Esophagus muscularis mucosa (tissue), 4 donors: ENCODE results near the gene LDLRAD2.

Experiments
- EP300 ChIP-seq: sonication (generic); formaldehyde crosslinking; IDR thresholded peaks from one replicate; pipeline ENCODE4 v1.6.1; 2017; ENCODE audit warnings: antibody characterized with exemption
- POLR2A ChIP-seq: fragments of 450-650 bp; IDR thresholded peaks from one replicate; pipeline ENCODE4 v1.6.1; 2017; ENCODE audit warnings: antibody characterized with exemption, moderate library complexity, mild to moderate bottlenecking, low read depth
- POLR2AphosphoS5 ChIP-seq, 2 donors: sonication (generic); formaldehyde crosslinking; IDR thresholded peaks; one replicate each; pipeline ENCODE4 v1.6.1; 2017; ENCODE audit warnings: antibody characterized with exemption in 2 of 2
- TF ChIP-seq, protein P1 (sequence below), 3 experiments: fragments of 200-600 bp in 2 of 3; fragments of 450-650 bp in 1 of 3; sonication (generic) in 2 of 3; IDR thresholded peaks; one replicate each; pipeline ENCODE4 v1.5.1; 2017 to 2019; ENCODE audit warnings: antibody characterized with exemption in 3 of 3, mild to moderate bottlenecking in 2 of 3, moderate library complexity in 1 of 3

DNA sequence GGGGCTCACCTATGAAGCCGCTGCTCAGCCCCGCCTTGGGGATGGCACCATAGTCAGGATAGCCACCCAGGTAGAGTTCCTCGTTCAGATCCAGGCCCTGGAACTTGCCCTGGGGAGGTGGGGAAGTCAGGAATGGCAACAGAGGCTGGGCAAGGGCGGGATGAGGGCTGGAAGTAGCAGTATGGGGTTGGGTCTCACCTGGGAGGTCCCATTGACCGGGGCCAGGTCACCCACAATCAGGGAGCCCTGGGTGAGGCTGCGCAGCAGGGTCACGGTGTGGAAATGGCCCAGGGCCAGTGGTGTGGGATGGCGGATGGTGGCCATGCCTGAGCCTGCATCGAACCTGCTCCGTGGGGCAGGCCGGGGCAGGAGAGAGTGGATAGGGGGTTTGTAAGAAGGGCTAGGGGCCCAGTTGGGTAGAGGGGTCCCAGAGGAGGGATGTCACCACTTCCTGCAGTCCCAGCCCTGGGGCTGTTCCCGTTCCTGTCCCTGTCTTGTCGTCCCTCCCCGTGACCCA, 19.4 kb downstream of the LDLRAD2 start:
- TF ChIP-seq POLR2A (no peak), EP300 (no peak), POLR2AphosphoS5 (IDR thresholded peaks at IDR 0.05) (no peak)
- TF ChIP-seq, protein P1, sequence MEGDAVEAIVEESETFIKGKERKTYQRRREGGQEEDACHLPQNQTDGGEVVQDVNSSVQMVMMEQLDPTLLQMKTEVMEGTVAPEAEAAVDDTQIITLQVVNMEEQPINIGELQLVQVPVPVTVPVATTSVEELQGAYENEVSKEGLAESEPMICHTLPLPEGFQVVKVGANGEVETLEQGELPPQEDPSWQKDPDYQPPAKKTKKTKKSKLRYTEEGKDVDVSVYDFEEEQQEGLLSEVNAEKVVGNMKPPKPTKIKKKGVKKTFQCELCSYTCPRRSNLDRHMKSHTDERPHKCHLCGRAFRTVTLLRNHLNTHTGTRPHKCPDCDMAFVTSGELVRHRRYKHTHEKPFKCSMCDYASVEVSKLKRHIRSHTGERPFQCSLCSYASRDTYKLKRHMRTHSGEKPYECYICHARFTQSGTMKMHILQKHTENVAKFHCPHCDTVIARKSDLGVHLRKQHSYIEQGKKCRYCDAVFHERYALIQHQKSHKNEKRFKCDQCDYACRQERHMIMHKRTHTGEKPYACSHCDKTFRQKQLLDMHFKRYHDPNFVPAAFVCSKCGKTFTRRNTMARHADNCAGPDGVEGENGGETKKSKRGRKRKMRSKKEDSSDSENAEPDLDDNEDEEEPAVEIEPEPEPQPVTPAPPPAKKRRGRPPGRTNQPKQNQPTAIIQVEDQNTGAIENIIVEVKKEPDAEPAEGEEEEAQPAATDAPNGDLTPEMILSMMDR (IDR thresholded peaks at IDR 0.05): no peak
